HG03095 (cell line): ENCODE measurements around the gene CCPG1.

ENCODE experiments used
- ATAC-seq: cut with Tn5 transposase; IDR thresholded peaks from one replicate; pipeline ENCODE4 v1.9.1; 2021; ENCODE audit warnings: moderate library complexity; ENCODE audit not compliant: unreplicated experiment

The CCPG1 gene

GRCh38 chr15:55319537-55320237 is 88.5 kb downstream of the CCPG1 start:
- ATAC-seq = peak; percentile 50

GRCh38 chr15:55318588-55319494 is 89.3 kb downstream of the CCPG1 start, which contains the start of the genes PIGB and PIGBOS1:
Gene PIGB (plus strand): TSS chr15:55319222. CDS start chr15:55319251, 29 bp downstream.
Gene PIGBOS1 (minus strand): TSS chr15:55319123. CDS start chr15:55317792, 1,331 bp downstream.
- ATAC-seq = peak; percentile 92
